ENCODE data around the gene MYOM3.
"Not testable (repeated sequence)": the region's sequence is repeated elsewhere in the genome, so short reads cannot be mapped to it uniquely, and the experiment has no call there.

Gene MYOM3

DNA sequence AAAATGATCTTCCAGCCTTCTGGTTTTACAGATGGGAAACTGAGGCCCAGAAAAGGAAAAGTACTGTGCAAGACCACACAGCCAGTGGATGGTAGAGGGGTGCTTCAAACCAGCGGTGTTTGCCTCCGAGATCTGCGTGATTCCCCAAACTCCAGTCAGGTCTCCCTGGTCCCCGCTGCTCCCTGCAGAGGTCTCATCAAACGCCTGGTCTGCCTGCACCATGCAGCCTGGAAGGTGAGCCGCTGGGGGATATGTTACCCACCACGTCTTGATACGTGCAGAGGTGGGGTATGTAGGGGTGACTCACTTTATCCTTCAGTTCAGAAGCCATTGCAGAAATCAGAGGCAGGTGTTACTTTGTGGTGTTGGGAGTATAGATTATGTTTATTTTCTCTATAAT, 56.3 kb downstream of the MYOM3 start:
- no peak for DNase-seq (ENCODE audit: low read depth)
- TF ChIP-seq, protein P1, sequence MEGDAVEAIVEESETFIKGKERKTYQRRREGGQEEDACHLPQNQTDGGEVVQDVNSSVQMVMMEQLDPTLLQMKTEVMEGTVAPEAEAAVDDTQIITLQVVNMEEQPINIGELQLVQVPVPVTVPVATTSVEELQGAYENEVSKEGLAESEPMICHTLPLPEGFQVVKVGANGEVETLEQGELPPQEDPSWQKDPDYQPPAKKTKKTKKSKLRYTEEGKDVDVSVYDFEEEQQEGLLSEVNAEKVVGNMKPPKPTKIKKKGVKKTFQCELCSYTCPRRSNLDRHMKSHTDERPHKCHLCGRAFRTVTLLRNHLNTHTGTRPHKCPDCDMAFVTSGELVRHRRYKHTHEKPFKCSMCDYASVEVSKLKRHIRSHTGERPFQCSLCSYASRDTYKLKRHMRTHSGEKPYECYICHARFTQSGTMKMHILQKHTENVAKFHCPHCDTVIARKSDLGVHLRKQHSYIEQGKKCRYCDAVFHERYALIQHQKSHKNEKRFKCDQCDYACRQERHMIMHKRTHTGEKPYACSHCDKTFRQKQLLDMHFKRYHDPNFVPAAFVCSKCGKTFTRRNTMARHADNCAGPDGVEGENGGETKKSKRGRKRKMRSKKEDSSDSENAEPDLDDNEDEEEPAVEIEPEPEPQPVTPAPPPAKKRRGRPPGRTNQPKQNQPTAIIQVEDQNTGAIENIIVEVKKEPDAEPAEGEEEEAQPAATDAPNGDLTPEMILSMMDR (IDR thresholded peaks at IDR 0.05; ENCODE audit: low read depth, low read length, missing control alignments), result no peak
- no peak overlapping the region for H3K4me3 ChIP-seq (ENCODE audit: low read depth, low read length)

DNA sequence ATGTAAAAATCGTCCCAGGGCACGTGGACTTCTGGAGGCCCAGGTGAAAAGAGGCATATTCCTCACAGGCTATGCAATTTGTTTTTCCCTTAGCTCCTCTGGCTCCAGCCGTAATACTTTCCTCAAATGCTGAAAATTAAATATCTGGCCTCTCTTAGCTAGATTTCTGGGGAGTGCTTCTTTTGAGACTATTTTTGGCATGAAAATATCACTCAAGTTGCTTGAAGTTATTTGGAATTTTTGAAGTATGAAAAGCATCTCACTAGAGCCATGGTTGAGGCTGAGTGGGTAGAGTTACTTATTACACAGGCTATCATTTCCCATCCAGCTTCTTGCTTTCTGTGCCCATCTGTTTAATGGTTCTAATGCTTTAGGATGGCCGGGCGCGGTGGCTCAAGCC, 59.7 kb downstream of the MYOM3 start:
- no peak overlapping the region for H3K4me3 ChIP-seq (ENCODE audit: low read depth, low read length)
- TF ChIP-seq, protein P1 (IDR thresholded peaks at IDR 0.05; ENCODE audit: low read depth, low read length, missing control alignments), result no peak
- no peak for DNase-seq (ENCODE audit: low read depth)

DNA sequence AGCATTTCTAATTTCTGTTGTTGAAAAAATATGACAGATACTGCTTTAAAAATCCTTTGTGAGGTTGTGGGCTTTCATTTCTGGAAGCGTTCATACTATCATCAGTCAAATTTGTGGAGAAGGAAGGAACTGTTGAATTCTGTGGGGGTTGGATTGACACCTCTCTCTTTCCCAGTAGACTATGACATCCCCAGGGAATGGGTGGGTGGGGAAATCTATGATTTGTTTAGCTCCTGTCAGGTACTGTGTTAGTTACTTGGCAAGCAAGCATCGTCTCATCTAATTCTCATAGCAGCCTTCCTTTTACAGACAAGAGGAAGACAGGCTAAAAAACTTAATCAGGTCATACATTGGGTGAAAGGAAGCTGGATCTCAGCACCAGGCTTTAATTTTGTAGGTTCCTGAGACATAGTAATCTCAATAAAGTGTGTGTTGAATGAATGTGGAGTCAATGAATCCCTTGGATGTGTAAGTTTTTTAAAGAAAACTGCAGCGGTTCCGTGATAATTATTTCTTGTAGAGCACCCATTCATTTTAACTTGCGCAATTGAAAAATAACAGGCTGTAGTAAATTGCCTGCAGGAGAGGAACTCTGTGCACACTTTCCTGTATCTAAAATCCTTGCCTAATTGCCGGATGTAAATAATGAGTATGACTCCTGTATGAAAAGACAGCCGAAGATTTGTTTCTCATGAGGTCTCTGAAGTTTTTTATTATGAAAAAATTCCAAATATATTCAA, 60.6 kb downstream of the MYOM3 start:
- DNase-seq (ENCODE audit: low read depth), result no peak
- TF ChIP-seq, protein P1 (IDR thresholded peaks at IDR 0.05; ENCODE audit: low read depth, low read length, missing control alignments), result no peak
- no peak overlapping the region for H3K4me3 ChIP-seq (ENCODE audit: low read depth, low read length)

DNA sequence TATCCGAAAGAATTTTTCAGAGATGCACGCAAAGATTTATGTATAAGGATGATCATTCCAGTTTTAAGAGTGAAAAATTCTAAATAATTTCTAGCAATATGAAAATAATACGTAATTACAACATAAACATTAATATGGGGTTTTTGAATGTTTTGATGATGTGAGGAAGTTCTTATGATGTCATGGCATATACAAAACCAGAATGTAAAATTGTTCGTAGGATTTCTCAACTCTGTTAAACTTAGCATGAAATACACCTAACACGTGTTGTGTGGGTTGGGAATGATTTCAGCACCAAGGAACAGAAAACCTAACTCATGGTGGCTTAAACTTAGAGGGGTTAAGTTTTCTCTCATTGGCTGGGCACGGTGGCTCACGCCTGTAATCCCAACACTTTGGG, 62.2 kb downstream of the MYOM3 start:
- no peak for DNase-seq (ENCODE audit: low read depth)
- no peak overlapping the region for H3K4me3 ChIP-seq (ENCODE audit: low read depth, low read length)
- TF ChIP-seq, protein P1 (IDR thresholded peaks at IDR 0.05; ENCODE audit: low read depth, low read length, missing control alignments), result no peak

DNA sequence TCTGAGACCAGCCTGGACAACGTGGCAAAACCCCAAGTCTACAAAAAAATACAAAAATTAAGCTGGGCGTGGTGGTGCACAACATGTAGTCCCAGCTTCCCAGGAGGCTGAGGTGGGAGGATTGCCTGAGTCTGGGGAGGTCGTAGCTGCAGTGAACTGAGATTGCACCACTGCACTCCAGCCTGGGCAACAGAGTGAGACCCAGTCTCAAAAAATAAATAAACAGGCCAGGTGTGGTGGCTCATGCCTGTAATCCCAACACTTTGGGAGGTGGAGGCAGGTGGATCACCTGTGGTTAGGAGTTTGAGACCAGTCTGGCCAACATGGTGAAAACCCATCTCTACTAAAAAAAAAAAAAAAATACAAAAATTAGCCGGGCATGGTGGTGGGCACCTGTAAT, 63.0 kb downstream of the MYOM3 start:
- DNase-seq (ENCODE audit: low read depth); H3K4me3 ChIP-seq (ENCODE audit: low read depth, low read length): not testable (repeated sequence)

DNA sequence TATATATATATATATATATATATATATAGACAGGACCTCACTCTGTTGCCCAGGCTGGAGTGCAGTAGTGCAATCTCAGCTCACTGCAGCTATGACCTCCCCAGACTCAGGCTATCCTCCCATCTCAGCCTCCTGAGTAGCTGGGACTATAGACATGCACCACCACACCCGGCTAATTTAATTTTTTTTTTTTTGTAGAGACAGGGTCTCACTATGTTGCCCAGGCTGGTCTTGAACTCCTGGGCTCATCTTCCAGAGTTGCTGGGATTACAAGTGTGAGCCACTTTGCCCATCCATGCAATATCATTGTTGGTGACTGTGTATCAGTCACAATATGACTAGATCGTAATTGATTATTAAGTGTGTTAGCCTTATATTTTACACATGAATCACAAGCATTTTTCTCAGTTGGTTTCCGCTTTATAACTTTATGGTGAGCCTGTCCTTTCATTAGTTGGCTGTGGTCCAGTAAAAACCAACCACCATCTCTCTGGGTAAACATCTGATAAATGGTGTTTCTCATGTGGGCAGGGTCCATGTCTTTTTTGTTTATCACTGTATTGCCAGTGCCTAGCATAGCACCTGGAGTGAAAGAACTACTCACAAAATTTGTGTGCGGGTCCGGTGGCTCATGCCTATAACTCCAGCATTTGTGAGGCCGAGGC, 63.6 kb downstream of the MYOM3 start:
- TF ChIP-seq, protein P1 (IDR thresholded peaks at IDR 0.05; ENCODE audit: low read depth, low read length, missing control alignments), result no peak
- no peak overlapping the region for H3K4me3 ChIP-seq (ENCODE audit: low read depth, low read length)
- DNase-seq (ENCODE audit: low read depth), result no peak

DNA sequence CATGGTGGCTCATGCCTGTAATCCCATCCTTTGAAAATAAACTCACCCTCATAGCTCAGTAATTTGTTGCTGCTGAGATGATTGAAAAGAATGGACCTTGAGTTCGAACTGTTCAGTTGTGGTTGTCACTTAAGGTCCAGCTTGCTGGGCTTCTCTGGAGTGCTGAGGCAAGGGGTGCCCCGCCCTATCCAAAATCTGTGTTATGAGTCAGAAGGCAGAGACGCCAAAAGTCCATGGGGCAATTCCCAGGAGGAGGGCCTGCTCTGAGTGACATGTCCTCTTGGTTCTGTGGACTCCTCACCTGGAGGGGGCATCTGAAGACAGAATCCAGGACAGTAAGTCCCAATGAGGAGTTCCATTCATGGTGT, 64.8 kb downstream of the MYOM3 start:
- TF ChIP-seq, protein P1 (IDR thresholded peaks at IDR 0.05; ENCODE audit: low read depth, low read length, missing control alignments), result no peak
- no peak for DNase-seq (ENCODE audit: low read depth)
- no peak overlapping the region for H3K4me3 ChIP-seq (ENCODE audit: low read depth, low read length)
